HG03139 (cell line): ENCODE measurements around the gene SLC38A2.
A peak's percentile ranks its signal among the peaks of the same experiment; 100 is the strongest.

Experiments used
- ATAC-seq: cut with Tn5 transposase; IDR thresholded peaks from one replicate; pipeline ENCODE4 v1.9.1; 2021; ENCODE audit not compliant: unreplicated experiment

The SLC38A2 gene

GRCh38 chr12:46376579-46376978, 4.0 kb upstream of the SLC38A2 start:
- ATAC-seq = no peak

DNA sequence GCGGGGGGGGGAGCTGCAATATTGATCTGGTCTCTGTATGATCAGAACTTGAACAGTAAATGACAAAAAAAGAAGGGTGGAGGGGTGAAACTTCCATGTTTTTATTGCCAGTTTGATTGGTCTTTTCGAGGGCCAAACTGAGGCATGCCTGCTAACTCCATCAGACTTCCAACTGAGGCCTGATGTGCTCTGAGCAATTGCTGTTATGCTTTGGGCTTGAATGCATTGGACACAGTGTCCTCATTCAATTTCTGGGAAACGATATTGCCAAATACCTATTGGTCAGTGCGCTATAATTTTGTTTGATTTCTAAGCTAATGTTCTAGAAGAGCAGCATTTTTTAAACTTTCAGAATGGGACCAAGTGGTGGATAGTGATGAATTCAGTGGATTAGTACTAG, 2.1 kb upstream of the SLC38A2 start:
- no peak for ATAC-seq

DNA sequence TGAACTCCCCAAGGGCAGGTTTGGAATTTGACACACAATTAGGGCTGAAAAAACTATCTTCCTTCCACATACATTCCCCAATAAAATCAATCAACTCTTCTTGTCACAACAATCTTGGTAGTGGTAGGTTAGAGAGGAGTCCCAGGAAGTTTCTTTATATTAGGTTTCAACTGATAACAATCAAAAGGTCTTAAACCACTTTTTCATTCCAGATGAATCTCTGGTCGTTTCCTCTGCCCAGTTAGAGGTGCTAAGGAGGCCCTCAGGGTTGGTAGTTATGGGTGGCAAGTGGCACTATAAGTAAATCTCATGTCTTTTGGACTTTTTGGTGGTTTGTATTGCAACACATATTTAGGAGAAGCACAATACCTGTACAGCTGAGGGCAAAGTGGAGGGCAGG, 1.7 kb upstream of the SLC38A2 start:
- ATAC-seq = no peak

GRCh38 chr12:46373301-46374296, 1.0 kb upstream of the SLC38A2 start:
- ATAC-seq = no peak

GRCh38 chr12:46371718-46372543, 642 bp downstream of the SLC38A2 start:
- ATAC-seq = peak; percentile 10

GRCh38 chr12:46370792-46371717, 1.5 kb downstream of the SLC38A2 start:
- ATAC-seq = peak; percentile 51

DNA sequence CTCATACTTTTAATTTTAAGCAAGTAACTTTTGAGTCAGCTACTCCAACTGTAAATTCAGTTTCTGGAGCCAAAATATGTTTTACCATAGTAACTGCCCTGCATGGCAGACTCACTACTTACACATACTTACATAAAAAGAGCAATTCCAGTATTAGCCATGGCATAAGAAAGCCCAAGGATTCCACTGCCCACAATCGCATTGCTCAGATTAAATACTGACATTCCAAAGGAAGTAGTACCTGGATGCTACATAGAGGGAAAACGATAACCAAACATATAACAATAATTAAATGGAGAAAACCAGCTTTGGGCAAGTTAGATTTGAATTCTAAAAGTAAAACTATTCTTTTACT, 2.2 kb downstream of the SLC38A2 start:
- ATAC-seq = no peak

DNA sequence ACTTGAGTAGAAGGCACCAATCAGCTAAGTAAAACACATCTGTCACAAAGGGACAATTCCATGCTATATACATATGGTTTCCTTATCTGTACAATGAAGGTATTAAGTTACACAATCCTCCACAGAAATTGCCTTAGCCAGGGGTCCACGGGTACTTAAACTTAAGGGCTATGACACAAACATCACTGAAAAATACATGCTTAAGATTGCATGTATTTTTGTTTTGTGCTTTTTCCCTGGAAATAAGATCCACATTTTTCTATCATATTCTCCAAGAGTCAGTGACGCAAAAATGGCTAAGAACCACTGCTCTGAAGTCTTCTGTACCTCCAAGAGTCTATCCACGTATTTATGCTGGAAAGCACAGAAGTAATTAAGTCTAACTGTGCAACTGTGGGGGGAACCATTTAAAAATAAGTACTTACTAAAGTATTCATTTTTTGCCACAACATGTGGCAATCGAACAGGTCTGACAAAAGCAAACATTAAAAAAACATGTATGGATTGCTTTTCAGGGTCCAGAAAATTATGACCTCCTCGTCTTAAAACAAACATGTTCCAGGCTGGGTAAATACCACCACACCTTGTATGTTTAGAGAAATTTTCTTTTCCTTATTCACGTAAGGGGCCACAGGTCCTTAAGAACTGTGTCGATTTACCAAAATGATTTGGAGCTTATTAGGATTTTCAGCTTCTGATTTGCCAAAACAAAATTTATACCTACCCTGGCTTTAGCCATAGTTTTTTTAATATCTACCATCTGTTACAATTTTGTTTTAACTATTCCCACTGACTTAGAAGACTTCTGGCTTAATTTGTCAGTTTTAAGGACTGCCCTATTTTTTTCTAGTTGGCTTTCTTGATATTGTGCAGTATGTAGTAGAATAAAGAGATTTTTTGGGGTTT, 2.8 kb downstream of the SLC38A2 start:
- no peak for ATAC-seq

DNA sequence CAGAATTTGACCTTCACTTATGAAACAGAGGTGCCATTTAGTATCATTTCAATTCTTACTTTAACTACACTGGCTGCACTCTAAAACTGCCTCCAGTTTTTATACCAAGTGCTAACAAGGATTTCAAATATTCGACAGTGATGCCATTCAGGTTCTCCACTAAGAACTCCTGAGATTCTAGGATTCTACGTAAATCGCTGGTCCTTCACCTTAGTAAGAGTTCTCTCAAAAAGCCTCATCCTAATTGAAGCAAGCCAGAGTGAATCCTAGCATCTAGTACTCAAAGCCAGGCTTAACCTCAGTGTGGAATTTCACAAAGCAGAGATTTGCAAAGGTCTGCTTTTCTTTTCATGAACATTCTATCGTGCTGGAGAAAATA, 3.5 kb downstream of the SLC38A2 start:
- no peak for ATAC-seq

- no peak for ATAC-seq
Observed at GRCh38 chr12:46368684-46369083, 3.9 kb downstream of the SLC38A2 start.

GRCh38 chr12:46368138-46368537, 4.4 kb downstream of the SLC38A2 start:
- no peak for ATAC-seq

DNA sequence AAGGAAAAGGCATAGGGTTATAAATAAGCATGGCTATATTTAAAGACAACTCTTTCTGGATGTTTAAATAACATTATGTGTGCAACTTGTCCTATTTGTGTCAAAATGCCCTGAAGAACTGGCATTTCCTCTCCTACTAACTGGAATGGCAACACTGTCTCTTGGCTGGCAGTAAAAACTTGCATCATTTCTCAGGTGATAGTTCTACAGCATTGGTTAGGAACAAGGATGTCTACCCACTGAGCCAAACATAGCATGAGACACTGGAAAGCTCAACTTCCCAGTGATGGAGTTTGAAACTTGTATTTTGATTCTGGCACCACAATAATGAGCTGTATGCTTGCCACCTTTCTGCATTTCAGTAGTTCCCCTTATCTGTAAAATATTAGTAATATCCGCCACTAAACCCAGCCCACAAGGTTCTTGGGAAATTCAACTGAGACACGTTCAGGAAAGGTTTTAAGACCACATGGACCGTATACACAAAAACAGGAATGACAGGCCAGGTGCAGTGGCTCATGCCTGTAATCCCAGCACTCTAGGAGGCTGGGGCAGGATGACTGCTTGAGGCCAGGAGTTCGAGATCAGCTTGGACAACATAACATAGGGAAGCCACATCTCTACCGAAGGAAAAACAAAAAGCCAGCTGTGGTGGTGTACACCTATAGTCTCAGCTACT, 5.1 kb downstream of the SLC38A2 start:
- no peak for ATAC-seq

GRCh38 chr12:46366771-46367170, 5.8 kb downstream of the SLC38A2 start:
- no peak for ATAC-seq

- no peak for ATAC-seq
Observed at GRCh38 chr12:46365951-46366379, 6.6 kb downstream of the SLC38A2 start.

- ATAC-seq = no peak
Observed at GRCh38 chr12:46364777-46365580, 7.6 kb downstream of the SLC38A2 start.

DNA sequence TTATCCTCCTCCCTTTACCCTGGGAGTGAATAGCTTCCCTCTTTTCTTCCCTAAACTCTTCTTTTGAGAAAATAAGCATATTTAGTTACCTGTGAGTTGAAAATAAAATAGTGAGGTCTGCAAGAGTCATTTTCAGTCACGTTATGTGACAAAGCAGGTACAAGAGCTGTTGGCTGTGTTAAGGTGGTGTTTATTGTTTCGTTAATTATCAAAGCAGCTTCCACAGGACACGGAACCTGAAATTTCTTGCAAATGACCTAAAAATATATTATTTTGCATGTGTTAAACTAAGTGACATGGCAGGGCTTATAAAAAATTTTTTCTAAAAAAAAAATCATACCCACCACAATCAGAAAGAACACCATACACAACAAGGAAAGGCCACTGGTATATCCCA, 8.3 kb downstream of the SLC38A2 start:
- ATAC-seq = no peak

GRCh38 chr12:46363582-46364299, 8.8 kb downstream of the SLC38A2 start:
- ATAC-seq = no peak
